ENCODE results near the gene VPS51. TPM values are rescaled to one million over a fixed set of nuclear protein-coding genes. Genes with fewer than 3 reads are reported as not detected.

Gene VPS51
- polyA plus RNA-seq, 1 donor from 2014 or later: 230 TPM

DNA sequence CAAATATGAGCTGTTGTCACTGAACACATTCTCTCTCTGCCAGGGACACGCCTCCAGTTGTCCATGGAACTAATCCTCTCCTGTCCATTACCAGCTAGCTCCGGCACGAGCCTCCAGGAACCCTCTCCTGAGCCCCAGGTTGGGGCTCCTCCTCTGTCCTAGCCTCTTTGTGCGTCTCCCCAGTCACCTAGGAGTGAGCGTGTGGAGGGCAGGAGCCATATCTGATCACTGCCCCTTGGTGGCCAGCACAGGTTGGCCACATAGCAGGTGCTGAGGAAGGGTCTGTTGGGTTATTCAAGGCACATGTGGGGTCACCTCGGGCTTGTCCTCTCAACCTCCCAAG lies 35.9 kb downstream of the VPS51 start:
- H3K4me3 ChIP-seq (ENCODE audit: low read length): no peak overlapping the region

DNA sequence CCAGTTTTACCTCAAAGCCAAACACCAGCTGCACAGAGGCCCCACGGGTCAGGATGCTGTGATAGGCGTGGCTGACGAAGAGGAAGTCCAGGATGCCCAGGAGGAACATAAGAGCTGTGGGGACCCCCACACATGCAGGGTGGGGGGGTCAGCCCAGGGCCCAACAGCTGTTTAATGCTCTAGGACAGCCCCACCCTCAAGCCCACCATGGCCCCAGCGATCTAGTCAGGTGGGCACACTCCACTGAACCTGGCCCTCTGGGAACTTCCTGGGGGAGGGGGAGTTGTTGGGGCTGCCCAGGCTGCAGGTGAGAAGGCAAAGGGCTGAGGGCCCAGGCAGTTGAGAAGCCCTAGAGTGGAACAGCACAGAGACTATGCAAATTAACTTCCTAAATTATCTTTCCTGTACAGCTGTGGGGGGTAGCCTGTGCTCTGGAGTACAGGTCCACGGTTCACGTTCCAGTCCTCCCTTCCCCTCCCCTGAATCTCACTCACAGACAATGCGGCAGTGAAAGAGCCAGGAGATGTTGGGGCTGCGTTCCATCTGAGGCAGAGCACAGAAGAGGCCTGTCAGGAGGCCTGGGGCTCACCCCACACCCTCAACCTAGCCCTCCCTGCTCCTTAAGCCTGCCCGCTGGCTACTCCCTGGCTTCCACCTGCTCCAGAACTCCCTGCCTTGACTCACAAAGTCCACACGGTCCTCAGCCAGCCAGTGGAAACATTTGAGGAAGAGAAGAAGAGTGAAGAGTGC lies 36.4 kb downstream of the VPS51 start:
- Histone ChIP-seq H3K9ac (ENCODE audit: low read length) (no peak overlapping the region), H3K79me2 (replicated peaks; ENCODE audit: insufficient read depth, low read length) (peaks cover 16% of the 10 kb centered on the region), H3K27me3 (ENCODE audit: insufficient read depth, low read depth, low read length) (no peaks in the 10 kb centered on the region), H3K9me2 (ENCODE audit: insufficient read depth, low read length) (no peaks in the 10 kb centered on the region), H2AFZ (ENCODE audit: low read depth, low read length) (no peak overlapping the region), H4K20me1 (ENCODE audit: insufficient read depth) (no peaks in the 10 kb centered on the region), H3F3A (ENCODE audit: insufficient read depth, low read length, poor library complexity, severe bottlenecking) (peaks cover 5% of the 10 kb centered on the region), H3K36me3 (ENCODE audit: insufficient read depth, low read length) (no peaks in the 10 kb centered on the region), H3K4me2 (ENCODE audit: low read length) (no peak overlapping the region), H3K4me3 (ENCODE audit: low read length) (peak overlapping the region; percentile 100), H3K27ac (ENCODE audit: low read length) (no peak overlapping the region), H3K9me3 (ENCODE audit: low read length) (no peaks in the 10 kb centered on the region)
- TF ChIP-seq RAD21 (conservative IDR thresholded peaks at IDR 0.05): no peak
- TF ChIP-seq EP300 (conservative IDR thresholded peaks at IDR 0.05; ENCODE audit: poor library complexity, severe bottlenecking): no peak
- TF ChIP-seq, protein P1, sequence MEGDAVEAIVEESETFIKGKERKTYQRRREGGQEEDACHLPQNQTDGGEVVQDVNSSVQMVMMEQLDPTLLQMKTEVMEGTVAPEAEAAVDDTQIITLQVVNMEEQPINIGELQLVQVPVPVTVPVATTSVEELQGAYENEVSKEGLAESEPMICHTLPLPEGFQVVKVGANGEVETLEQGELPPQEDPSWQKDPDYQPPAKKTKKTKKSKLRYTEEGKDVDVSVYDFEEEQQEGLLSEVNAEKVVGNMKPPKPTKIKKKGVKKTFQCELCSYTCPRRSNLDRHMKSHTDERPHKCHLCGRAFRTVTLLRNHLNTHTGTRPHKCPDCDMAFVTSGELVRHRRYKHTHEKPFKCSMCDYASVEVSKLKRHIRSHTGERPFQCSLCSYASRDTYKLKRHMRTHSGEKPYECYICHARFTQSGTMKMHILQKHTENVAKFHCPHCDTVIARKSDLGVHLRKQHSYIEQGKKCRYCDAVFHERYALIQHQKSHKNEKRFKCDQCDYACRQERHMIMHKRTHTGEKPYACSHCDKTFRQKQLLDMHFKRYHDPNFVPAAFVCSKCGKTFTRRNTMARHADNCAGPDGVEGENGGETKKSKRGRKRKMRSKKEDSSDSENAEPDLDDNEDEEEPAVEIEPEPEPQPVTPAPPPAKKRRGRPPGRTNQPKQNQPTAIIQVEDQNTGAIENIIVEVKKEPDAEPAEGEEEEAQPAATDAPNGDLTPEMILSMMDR (IDR thresholded peaks at IDR 0.05; ENCODE audit: poor library complexity, severe bottlenecking): no peak
- TF ChIP-seq, protein P2, sequence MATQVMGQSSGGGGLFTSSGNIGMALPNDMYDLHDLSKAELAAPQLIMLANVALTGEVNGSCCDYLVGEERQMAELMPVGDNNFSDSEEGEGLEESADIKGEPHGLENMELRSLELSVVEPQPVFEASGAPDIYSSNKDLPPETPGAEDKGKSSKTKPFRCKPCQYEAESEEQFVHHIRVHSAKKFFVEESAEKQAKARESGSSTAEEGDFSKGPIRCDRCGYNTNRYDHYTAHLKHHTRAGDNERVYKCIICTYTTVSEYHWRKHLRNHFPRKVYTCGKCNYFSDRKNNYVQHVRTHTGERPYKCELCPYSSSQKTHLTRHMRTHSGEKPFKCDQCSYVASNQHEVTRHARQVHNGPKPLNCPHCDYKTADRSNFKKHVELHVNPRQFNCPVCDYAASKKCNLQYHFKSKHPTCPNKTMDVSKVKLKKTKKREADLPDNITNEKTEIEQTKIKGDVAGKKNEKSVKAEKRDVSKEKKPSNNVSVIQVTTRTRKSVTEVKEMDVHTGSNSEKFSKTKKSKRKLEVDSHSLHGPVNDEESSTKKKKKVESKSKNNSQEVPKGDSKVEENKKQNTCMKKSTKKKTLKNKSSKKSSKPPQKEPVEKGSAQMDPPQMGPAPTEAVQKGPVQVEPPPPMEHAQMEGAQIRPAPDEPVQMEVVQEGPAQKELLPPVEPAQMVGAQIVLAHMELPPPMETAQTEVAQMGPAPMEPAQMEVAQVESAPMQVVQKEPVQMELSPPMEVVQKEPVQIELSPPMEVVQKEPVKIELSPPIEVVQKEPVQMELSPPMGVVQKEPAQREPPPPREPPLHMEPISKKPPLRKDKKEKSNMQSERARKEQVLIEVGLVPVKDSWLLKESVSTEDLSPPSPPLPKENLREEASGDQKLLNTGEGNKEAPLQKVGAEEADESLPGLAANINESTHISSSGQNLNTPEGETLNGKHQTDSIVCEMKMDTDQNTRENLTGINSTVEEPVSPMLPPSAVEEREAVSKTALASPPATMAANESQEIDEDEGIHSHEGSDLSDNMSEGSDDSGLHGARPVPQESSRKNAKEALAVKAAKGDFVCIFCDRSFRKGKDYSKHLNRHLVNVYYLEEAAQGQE (IDR thresholded peaks at IDR 0.05; ENCODE audit: borderline replicate concordance): no peak
- TF ChIP-seq MXI1 (conservative IDR thresholded peaks at IDR 0.05; ENCODE audit: poor library complexity, severe bottlenecking): no peak
- TF ChIP-seq TAF1 (IDR thresholded peaks at IDR 0.05; ENCODE audit: low read depth): no peak
- TF ChIP-seq POLR2AphosphoS5 (IDR thresholded peaks at IDR 0.05): no peak
- TF ChIP-seq SMC3 (conservative IDR thresholded peaks at IDR 0.05; ENCODE audit: poor library complexity): no peak
- no peak for TF ChIP-seq EZH2 (IDR thresholded peaks at IDR 0.05; ENCODE audit: borderline replicate concordance, insufficient read depth, low read length, poor library complexity, severe bottlenecking)

More for the DNA sequence above, 35.9 kb downstream of the VPS51 start:
- Histone ChIP-seq H3K9ac (ENCODE audit: low read length) (no peak overlapping the region), H3K79me2 (replicated peaks; ENCODE audit: insufficient read depth, low read length) (peaks cover 16% of the 10 kb centered on the region), H3K9me3 (ENCODE audit: low read length) (no peaks in the 10 kb centered on the region), H3K36me3 (ENCODE audit: insufficient read depth, low read length) (no peaks in the 10 kb centered on the region), H3F3A (ENCODE audit: insufficient read depth, low read length, poor library complexity, severe bottlenecking) (peaks cover 5% of the 10 kb centered on the region), H2AFZ (ENCODE audit: low read depth, low read length) (no peak overlapping the region), H3K27ac (ENCODE audit: low read length) (no peak overlapping the region), H3K4me2 (ENCODE audit: low read length) (no peak overlapping the region), H3K9me2 (ENCODE audit: insufficient read depth, low read length) (no peaks in the 10 kb centered on the region), H4K20me1 (ENCODE audit: insufficient read depth) (no peaks in the 10 kb centered on the region), H3K27me3 (ENCODE audit: insufficient read depth, low read depth, low read length) (no peaks in the 10 kb centered on the region)
- no peak for TF ChIP-seq EZH2 (IDR thresholded peaks at IDR 0.05; ENCODE audit: borderline replicate concordance, insufficient read depth, low read length, poor library complexity, severe bottlenecking)
- TF ChIP-seq EP300 (conservative IDR thresholded peaks at IDR 0.05; ENCODE audit: poor library complexity, severe bottlenecking): no peak
- TF ChIP-seq, protein P2 (IDR thresholded peaks at IDR 0.05; ENCODE audit: borderline replicate concordance): no peak
- TF ChIP-seq, protein P1 (IDR thresholded peaks at IDR 0.05; ENCODE audit: poor library complexity, severe bottlenecking): no peak
- no peak for TF ChIP-seq MXI1 (conservative IDR thresholded peaks at IDR 0.05; ENCODE audit: poor library complexity, severe bottlenecking)
- no peak for TF ChIP-seq TAF1 (IDR thresholded peaks at IDR 0.05; ENCODE audit: low read depth)
- no peak for TF ChIP-seq RAD21 (conservative IDR thresholded peaks at IDR 0.05)
- no peak for TF ChIP-seq POLR2AphosphoS5 (IDR thresholded peaks at IDR 0.05)
- no peak for TF ChIP-seq SMC3 (conservative IDR thresholded peaks at IDR 0.05; ENCODE audit: poor library complexity)

Measured in neural cell (in vitro differentiated cells).